GM12873 (cell line): ENCODE results near the gene EFCAB5.

Experiments
- CTCF ChIP-seq: IDR thresholded peaks from 2 replicates; pipeline ENCODE4 v1.5.1; 2012; ENCODE audit warnings: low read depth, mild to moderate bottlenecking, moderate library complexity, low read length, control low read depth; ENCODE audit not compliant: insufficient read depth; ENCODE audit errors: missing control alignments

EFCAB5 gene

GRCh38 chr17:29941334-29941733 lies at the start of gene EFCAB5:
TSS of gene EFCAB5 (plus strand) at chr17:29941634. CDS start at chr17:29941797, 163 bp downstream.
- TF ChIP-seq CTCF: no peak

- no peak for TF ChIP-seq CTCF
Observed at GRCh38 chr17:29892201-29892600, 49.2 kb upstream of the EFCAB5 start.

- no peak for TF ChIP-seq CTCF
Observed at GRCh38 chr17:29903471-29903870, 38.0 kb upstream of the EFCAB5 start.

- TF ChIP-seq CTCF: no peak
Observed at GRCh38 chr17:29905086-29905878, 36.2 kb upstream of the EFCAB5 start.

- TF ChIP-seq CTCF: no peak
Observed at GRCh38 chr17:29905879-29906167, 35.6 kb upstream of the EFCAB5 start.

GRCh38 chr17:29906969-29907368 lies 34.5 kb upstream of the EFCAB5 start:
- no peak for TF ChIP-seq CTCF

- no peak for TF ChIP-seq CTCF
Observed at GRCh38 chr17:29909236-29910003, 32.0 kb upstream of the EFCAB5 start.
